Stimulated activated CD8-positive, alpha-beta memory T cell treated with anti-CD3 and anti-CD28 coated beads, Interleukin-2, amount 100 ng/mL, for 1 hour (primary cell): Measurements from ENCODE around the gene CRACR2A.

ENCODE experiments used
- DNase-seq, 2 donors: peaks; one replicate each; pipeline ENCODE4 v3.0.0-alpha.2; 2020; ENCODE audit warnings: low read depth in 2 of 2

CRACR2A gene

GRCh38 chr12:3725388-3726115 is 27.4 kb downstream of the CRACR2A start:
- no peak for DNase-seq

DNA sequence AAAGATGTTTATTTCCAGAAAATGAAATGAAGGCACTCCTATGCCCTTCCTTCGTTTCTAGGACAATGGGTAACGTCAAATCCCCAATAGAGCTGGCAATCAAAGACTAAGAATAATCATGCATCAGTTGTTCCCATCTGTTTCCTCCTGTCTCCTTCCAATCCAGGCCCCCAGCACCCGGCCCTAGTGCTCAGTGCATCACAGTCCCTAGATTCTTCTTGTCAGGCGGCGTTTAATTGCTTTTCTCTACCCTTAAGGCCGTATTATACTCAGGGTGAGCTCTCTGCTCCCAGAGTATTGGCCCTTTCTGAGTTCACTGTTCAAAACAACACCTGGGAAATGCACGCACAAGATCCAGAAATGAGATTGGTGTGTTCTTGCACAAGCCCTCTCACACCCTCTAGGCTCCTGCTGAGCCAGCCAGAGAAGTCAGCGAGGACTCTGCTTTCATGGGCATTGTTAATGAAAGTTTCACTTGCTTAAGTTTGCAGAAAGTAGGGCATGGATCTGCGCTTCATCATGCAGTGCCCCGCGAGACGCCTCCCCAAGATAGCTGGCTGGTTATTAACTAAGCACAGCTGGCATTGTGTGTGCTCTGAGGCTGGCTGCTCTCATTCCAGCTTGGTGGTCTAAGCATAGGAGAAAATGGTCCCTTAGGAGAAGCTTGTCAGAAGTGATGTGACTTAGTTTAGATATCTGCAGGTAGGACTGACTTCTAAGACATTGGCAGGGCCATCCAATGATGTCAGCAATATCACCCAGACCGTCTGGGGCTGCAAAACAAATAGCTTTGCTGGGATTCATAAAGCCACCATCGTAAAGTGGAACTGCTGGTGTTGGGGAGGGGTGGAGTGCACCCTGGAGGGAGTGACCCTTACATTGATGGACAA is 28.7 kb downstream of the CRACR2A start:
- no peak for DNase-seq

DNA sequence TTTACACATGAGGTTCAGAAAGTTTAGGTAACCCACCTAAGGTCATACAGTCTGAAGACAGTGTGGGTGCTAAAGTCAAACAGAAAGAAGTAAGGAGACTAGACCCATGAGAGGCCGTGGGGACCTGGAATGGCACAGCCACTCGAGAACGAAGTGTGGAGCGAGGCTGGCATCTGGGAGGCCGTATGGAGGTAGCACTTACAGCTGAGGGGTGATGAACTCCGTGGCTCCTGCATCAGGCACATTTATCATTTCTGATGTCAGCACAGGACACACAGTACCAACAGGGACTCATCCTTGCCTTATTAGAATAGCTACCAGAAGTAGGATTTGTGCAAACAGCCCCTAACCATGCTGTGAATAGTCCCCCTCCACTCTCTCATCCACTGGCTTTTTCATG is 30.5 kb downstream of the CRACR2A start:
- no peak for DNase-seq

DNA sequence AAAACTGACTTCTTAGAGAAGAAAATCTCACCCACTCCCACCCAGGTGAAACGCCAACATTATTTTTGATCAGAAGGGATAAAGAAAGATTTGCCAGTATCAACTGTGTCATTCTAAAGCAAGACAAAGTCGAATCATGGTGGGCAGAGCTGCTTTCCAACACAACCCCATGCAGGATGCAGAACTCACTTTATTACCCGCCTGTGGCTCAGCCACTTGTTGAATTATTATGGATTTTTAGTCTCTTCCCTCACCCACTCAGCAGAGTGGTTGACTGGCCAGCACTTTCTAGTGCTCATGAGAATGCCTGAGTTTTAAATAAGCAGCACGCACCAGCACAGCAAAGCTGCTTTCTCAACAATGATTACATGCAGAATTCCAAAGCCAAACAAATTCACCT is 32.1 kb downstream of the CRACR2A start:
- DNase-seq, result no peak

GRCh38 chr12:3718100-3718499 is 34.8 kb downstream of the CRACR2A start:
- no peak for DNase-seq

GRCh38 chr12:3717283-3717898 is 35.5 kb downstream of the CRACR2A start:
- no peak for DNase-seq

- no peak for DNase-seq
Observed at GRCh38 chr12:3715999-3716398, 36.9 kb downstream of the CRACR2A start.

DNA sequence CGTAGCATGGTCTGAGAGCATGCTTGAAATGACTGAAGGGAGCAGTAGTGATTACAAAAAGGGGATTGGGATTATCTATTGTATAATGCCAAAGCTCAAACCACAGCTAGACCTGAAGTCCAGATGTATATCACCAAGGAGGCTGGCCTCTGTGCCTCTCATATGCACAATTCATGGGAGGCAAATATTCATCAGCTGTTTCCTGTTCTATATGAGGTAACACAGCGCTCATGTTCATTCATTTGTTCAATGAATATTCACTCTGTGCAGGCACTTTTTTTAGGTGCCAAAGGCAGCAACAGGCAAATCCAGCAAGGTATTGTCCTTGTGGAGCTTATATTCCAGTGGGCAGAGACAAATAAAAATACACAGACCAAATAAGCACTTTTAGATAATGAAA is 39.0 kb downstream of the CRACR2A start:
- DNase-seq, result no peak

DNA sequence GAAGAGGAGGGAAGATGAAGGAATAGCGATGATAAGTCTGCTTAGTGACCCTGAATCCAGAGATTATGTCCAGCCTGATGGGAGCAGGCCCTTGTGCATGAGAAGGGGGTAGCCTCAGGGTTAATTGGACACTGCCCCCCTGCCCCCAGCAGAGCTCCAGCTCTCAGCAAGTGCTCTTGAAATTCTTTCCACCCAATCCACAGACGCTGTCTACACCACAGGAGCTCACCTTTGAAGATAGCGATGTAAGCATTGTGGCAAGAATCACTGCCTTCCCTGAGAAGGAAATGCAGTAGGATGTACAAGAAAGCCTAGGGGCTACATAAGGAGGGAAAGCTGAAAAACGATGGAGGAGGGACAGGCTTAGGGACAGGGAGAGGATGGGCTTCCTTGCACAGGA is 39.4 kb downstream of the CRACR2A start:
- no peak for DNase-seq

DNA sequence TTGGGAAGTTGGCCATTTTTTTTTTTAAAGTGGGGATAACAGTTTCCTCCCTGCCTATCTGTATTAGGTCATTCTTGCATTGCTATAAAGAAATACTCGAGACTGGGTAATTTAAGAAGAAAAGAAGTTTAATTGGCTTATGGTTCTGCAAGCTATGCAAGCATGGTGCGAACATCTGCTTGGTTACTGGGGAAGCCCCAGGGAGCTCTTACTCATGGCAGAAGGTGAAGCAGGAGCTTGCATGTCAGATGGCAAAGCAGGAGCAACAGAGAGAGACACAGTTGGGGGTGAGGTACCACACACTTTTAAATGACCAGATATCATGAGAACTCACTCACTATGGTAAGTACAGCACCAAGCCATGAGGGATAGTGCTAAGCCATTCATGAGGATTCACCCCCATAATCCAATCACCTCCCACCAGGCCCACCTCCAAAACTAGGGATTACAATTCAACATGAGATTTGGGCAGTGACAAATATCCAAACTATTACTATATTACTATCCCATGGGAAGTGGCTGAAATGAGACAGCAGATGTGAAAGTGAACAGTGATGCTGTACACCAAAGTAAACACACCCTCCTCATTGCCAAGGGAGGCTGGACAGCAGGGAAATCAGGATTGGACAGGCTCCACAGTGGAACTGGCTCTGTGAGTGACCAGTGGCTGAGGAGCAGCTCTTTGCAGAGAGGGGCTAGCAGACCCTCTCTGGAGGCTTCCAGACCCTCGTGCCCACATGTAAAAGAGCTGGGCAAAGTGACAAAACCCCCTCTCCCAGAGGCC is 40.5 kb downstream of the CRACR2A start:
- no peak for DNase-seq

- no peak for DNase-seq
Observed at GRCh38 chr12:3705354-3705675, 47.6 kb downstream of the CRACR2A start.

GRCh38 chr12:3704512-3705353 is 48.2 kb downstream of the CRACR2A start:
- no peak for DNase-seq

DNA sequence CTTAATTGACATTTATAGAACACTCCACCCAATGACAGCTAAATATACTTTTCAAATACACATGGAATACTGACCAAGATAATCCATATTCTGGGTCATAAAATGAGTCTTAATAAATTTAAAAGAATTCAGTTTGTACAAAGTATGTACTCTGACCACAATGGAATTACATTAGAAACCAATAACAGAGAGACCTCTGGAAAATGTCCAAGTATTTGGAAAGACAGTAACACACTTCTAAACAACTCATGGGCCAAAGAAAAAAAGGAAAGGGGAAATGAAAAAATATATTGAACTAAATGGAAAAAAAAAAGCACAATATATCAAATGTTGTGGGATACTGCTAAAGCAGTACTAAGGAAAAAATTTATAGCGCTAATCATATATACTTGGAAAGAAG is 52.0 kb downstream of the CRACR2A start:
- no peak for DNase-seq

DNA sequence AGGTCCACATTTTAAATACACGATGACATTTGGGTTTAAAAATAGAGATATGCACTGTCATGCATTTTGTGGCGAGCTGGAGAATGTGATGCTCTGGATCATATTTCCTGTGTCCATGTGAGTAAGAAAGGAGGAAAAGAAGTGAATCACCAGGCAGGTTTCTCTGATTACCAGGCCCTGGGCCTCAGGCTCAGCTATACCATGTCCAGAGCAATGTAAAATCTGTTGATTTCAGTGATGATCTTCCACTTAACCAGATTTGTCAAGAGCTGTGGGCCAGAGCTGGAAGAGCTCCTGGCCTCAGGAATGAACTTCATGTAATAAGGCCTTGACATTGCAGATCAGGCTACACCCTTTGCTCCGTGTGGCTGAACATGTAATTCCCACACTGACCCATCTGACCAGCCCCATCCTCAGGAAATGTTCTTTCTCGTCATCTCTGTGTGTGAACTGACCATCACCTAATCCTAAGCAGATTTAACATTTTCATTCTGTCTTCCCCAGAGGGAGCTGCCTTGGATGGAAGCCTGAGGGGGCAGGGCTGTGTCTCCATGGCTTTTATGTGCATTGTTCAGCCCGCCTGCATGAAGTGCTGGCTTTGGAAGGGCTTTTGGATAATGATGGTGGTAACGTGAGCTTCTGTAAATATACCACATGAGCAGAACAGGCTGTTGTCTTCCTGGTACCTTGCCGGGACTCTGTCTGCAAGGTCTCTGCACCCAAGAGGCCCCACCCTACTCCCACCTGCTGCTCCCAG is 54.5 kb downstream of the CRACR2A start:
- DNase-seq, result no peak

DNA sequence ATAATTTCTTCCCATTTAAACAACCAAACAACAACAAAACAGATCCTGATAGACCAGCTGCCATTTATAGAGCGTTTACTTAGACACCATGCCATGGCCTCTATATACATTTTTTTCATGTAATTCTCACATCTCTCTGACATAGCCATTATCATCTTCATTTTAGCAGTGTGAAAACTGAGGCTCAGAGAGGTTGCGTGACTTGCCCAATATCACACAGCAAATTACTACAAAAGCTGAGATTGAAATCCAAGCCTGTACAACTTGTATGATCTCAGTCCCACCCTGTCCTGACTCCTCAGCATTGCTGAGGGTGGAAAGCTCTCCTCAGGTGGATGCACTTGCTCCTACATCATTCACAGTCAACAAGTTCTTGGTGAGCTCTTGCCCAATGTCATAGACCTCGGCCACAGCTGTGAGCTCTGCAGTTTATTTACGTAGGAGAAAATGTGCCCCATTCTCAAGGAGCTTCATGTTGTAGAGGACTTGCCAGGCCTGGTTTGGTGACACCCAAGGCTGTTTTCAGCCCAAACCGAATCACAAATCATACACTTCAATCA is 55.5 kb downstream of the CRACR2A start:
- DNase-seq, result no peak

GRCh38 chr12:3694673-3695072 is 58.2 kb downstream of the CRACR2A start:
- no peak for DNase-seq

- DNase-seq, result no peak
Observed at GRCh38 chr12:3692616-3693365, 60.1 kb downstream of the CRACR2A start.

DNA sequence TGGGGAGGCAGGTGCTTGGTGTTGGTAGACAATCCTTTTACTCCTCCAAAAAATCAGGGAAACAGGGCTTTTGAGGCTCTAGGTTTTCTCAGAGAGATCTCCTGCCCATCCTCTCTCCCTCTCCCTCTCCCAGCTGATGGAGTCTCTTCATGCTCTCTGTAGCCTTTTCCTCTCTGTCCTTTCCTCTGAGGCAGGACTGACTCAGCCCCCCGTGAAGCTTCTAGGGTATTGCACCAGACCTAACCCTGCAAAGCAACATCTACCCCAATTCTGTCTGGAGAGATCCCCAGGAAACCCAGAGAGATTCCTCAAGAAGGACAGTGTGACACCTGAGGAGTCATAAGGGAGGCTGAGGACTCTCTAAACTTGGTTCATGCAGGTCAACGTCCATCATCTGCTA is 66.4 kb downstream of the CRACR2A start:
- DNase-seq, result no peak

DNA sequence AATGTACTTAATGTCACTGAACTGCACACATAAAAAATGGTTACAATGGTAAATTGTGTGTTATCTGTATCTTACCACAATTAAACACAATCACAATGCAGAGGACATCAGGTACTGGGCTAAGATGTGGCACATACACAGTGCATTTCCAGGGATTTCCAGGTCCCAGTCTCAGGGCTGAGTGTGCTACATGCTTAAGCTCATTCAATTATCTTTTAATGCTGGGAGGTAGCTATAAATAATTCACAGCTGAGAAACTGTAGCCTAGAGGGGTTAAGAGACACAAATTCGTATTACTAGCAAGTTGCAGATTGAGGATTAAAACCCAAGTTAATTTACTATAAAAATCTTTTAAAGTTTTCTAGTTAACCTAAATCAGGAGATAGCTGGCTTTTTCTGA is 67.1 kb downstream of the CRACR2A start:
- no peak for DNase-seq
